PC-9 (cell line): ENCODE measurements around the gene AGAP1.

ENCODE experiments used
- CTCF ChIP-seq: fragments of 200-600 bp; sonication (generic); conservative IDR thresholded peaks from 2 replicates; pipeline ENCODE4 v1.6.1; 2017; ENCODE audit warnings: mixed run types, antibody characterized with exemption, mild to moderate bottlenecking, moderate library complexity
- EZH2 ChIP-seq: fragments of 200-600 bp; sonication (generic); IDR thresholded peaks from 2 replicates; pipeline ENCODE4 v1.8.0; 2017; ENCODE audit warnings: antibody characterized with exemption, low read depth

GRCh38 chr2:235757212-235757611 is 263.4 kb downstream of the AGAP1 start:
- TF ChIP-seq CTCF (no peak), EZH2 (no peak)
